ENCODE measurements around the gene DPRX. TPM values are rescaled to one million over a fixed set of nuclear protein-coding genes. Genes with fewer than 3 reads are reported as not detected.

Gene DPRX
- polyA plus RNA-seq, 10 donors = 0.59 TPM; not detected in 9

Other genes with a start within 250 kb of the DPRX start
- gene ZNF765, start 236.8 kb upstream of the DPRX start, polyA plus RNA-seq (ENCODE audit: insufficient read length in 10 of 10) = 10 to 100 TPM in 3 of 10 donors, 1 to 10 TPM in 7; 5.3 to 10.8 (median 9.0) TPM
- gene ZNF761, start 200.0 kb upstream of the DPRX start, polyA plus RNA-seq (ENCODE audit: insufficient read length in 10 of 10) = 10 to 100 TPM in 1 of 10 donors, 1 to 10 TPM in 9; 5.2 to 10.8 (median 9.0) TPM
- 1 to 10 TPM; 2.0 to 4.2 (median 2.8) TPM for gene ZNF813, start 164.3 kb upstream of the DPRX start, polyA plus RNA-seq (ENCODE audit: insufficient read length in 10 of 10)
- gene ZNF331, start 93.9 kb upstream of the DPRX start, polyA plus RNA-seq (ENCODE audit: insufficient read length in 10 of 10) = 10 to 100 TPM in 8 of 10 donors, 1 to 10 TPM in 2; 9.0 to 19.6 (median 12.3) TPM
- gene NLRP12, start 192.3 kb downstream of the DPRX start, polyA plus RNA-seq (ENCODE audit: insufficient read length in 10 of 10) = under 1 TPM; 0.19 to 0.62 (median 0.29) TPM
- 100 to 1,000 TPM; 161 to 255 (median 199) TPM for gene MYADM, start 235.9 kb downstream of the DPRX start, polyA plus RNA-seq (ENCODE audit: insufficient read length in 10 of 10)